GM19238 (cell line): ENCODE data around the gene ZFP3.
"Not testable (repeated sequence)": the region's sequence is repeated elsewhere in the genome, so short reads cannot be mapped to it uniquely, and the experiment has no call there.

Experiments
- DNase-seq: peaks from one replicate; pipeline ENCODE4 v3.0.0; 2011; ENCODE audit warnings: low spot score; ENCODE audit not compliant: insufficient read length

Gene ZFP3

DNA sequence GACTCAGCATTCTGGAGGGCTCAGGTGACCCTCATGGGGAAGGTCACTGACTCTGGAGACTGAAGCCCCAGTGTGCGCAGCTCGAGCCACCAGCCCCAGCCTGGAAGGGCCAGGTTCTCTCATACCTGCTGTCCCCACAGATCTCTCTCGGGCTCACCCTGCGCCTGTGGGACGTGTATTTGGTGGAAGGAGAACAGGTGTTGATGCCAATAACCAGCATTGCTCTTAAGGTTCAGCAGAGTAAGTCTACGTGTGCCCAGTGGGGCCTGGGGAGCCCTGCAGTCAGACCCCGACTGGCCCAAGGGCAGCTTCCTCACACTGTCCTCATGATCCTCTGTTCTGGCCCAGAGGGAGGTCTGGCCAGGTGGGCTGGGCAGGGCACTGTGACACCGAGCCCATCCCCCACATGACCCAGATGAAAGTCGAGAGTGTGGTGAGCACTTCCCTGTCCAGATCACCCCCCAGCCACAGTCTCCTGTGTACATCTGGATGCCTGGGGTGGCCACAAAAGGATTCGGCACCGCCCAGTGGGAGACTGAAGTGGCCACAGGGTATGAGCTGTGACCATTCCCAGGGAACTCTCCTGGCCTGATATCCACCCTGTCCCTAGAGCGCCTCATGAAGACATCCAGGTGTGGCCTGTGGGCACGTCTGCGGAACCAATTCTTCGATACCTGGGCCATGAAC is 59.4 kb downstream of the ZFP3 start:
- not testable (repeated sequence) for DNase-seq

DNA sequence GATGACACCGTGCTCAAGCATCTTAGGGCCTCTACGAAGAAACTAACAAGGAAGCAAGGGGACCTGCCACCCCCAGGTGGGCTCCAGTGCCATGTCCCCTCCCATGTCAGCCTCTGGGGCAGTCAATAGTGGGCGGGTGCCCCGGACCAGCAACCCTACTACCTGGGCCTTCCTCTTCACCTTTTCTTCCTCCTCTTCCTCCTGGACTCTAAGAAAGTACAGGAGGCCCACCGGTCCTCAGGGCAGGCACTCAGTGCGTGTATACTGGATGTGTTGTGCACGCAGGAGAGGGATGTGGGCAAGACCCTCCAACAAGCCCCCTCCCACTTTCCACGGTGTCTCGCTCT is 59.9 kb downstream of the ZFP3 start:
- DNase-seq: not testable (repeated sequence)

- no peak for DNase-seq
These were observed 60.6 kb downstream of the ZFP3 start for GRCh38 chr17:5138616-5139457.

DNA sequence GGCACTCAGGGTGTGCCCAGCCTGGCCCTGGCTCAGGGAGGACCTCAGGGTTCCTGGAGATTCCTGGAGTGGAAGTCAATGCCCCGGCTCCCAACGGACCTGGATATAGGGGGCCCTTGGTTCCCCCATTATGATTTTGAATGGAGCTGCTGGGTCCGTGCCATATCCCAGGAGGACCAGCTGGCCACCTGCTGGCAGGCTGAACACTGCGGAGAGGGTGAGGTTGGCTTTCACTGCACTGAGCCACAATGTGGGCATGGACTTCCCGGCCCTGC is 61.1 kb downstream of the ZFP3 start:
- DNase-seq: no peak

DNA sequence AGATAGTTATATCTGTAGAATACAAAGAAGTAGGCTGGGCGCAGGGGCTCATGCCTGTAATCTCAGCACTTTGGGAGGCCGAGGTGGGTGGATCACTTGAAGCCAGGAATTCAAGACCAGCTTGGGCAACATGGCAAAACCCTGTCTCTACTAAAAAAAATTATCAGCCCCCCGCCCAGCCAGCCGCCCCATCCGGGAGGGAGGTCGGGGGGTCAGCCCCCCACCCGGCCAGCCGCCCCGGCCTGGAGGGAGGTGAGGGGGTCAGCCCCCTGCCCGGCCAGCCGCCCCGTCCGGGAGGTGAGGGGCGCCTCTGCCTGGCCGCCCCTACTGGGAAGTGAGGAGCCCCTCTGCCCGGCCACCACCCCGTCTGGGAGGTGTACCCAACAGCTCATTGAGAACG is 64.6 kb downstream of the ZFP3 start:
- not testable (repeated sequence) for DNase-seq
